Colonic mucosa (tissue), 4 donors: ENCODE data around the gene INPP4A. TPM values are rescaled to one million over a fixed set of nuclear protein-coding genes. Genes with fewer than 3 reads are reported as not detected.

Experiments
- DNase-seq: peaks from one replicate; pipeline ENCODE4 v3.0.0-alpha.2; 2020
- H3K27ac ChIP-seq: fragments of 200-600 bp; one replicate; pipeline ENCODE4 v1.8.0; 2021
- H3K27me3 ChIP-seq: fragments of 200-600 bp; one replicate; pipeline ENCODE4 v1.8.0; 2021
- H3K36me3 ChIP-seq: fragments of 200-600 bp; one replicate; pipeline ENCODE4 v1.8.0; 2021
- H3K4me1 ChIP-seq: fragments of 200-600 bp; one replicate; pipeline ENCODE4 v1.8.0; 2021; ENCODE audit warnings: mild to moderate bottlenecking
- H3K4me3 ChIP-seq: fragments of 200-600 bp; one replicate; pipeline ENCODE4 v1.8.0; 2021
- H3K9ac ChIP-seq, 2 donors: one replicate each; pipeline ENCODE4 v1.7.0; 2013; ENCODE audit warnings: control low read depth in 2 of 2, low read depth in 2 of 2, low read length in 2 of 2
- H3K9me3 ChIP-seq: fragments of 200-600 bp; one replicate; pipeline ENCODE4 v1.8.0; 2021
- CTCF ChIP-seq: fragments of 200-600 bp; IDR thresholded peaks from one replicate; pipeline ENCODE4 v1.8.0; 2022; ENCODE audit warnings: antibody characterized with exemption, mild to moderate bottlenecking
- intact Hi-C: fragments of 100-400 bp; cut with DNase I; formaldehyde crosslinking; loops from one replicate; pipeline ENCODE4 v1.14.1; 2022
- total RNA-seq, 2 donors: library from RNA; stranded (reverse); fragmentation: NEBNext Ultra II Directional in 1 of 2; extraction: Animal tissue kit (Norgen Biotek cat#: 25700) in 1 of 2; gene quantifications; one replicate each; pipeline ENCODE4 v1.2.1, GENCODE V29; 2021
- donor health status: healthy.
- donor health status: DM: no; HTN: no; CAD: no.
- donor health status: DM: no; HTN: no; CAD: no.

Gene INPP4A
- total RNA-seq, 2 donors from 2014 or later: 11.5 to 17.9 TPM

- H3K9me3 ChIP-seq: no peaks in the 10 kb centered on the region
- intact Hi-C loops: no loop called here
- no peaks in the 10 kb centered on the region for H3K4me1 ChIP-seq
- no peak for TF ChIP-seq CTCF
- no peak overlapping the region for H3K9ac ChIP-seq
- peak; percentile 6 for DNase-seq
- H3K27ac ChIP-seq: no peak overlapping the region
- no peaks in the 10 kb centered on the region for H3K36me3 ChIP-seq
- H3K4me3 ChIP-seq: no peak overlapping the region
- no peaks in the 10 kb centered on the region for H3K27me3 ChIP-seq
Observed at GRCh38 chr2:98582523-98582922, 137.9 kb downstream of the INPP4A start.

DNA sequence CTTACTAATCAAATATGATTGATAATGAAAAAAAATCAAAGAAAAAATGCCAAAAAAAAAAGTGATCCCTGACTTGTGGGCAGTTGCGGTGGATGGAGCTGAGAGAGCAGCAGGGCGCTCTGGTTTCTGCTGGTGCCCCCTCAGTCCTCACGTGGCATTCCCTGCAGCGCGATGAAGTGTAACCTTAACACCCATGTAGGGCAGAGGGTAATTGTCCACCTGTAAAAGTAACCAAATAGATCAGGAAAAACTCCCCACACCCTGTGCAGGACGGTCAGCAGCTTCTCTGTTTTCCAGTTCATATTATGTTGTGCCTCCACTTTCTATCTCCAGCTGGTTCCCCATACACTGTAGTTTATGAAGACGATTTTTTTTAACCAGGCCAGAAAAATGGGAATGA is 138.6 kb downstream of the INPP4A start:
- Histone ChIP-seq H3K9ac (no peak overlapping the region), H3K36me3 (no peaks in the 10 kb centered on the region), H3K27ac (no peak overlapping the region), H3K27me3 (no peaks in the 10 kb centered on the region), H3K4me3 (no peak overlapping the region), H3K9me3 (no peaks in the 10 kb centered on the region), H3K4me1 (no peaks in the 10 kb centered on the region)
- intact Hi-C loops: no loop called here
- TF ChIP-seq CTCF: no peak
- DNase-seq: peak; percentile 15

GRCh38 chr2:98583816-98584618 is 139.4 kb downstream of the INPP4A start:
- no peaks in the 10 kb centered on the region for H3K9me3 ChIP-seq
- H3K36me3 ChIP-seq: no peaks in the 10 kb centered on the region
- no peaks in the 10 kb centered on the region for H3K4me1 ChIP-seq
- TF ChIP-seq CTCF: no peak
- intact Hi-C loops: no loop called here
- no peak overlapping the region for H3K4me3 ChIP-seq
- no peak overlapping the region for H3K9ac ChIP-seq
- DNase-seq: peak; percentile 45
- peak overlapping the region; percentile 42 for H3K27ac ChIP-seq
- no peaks in the 10 kb centered on the region for H3K27me3 ChIP-seq

DNA sequence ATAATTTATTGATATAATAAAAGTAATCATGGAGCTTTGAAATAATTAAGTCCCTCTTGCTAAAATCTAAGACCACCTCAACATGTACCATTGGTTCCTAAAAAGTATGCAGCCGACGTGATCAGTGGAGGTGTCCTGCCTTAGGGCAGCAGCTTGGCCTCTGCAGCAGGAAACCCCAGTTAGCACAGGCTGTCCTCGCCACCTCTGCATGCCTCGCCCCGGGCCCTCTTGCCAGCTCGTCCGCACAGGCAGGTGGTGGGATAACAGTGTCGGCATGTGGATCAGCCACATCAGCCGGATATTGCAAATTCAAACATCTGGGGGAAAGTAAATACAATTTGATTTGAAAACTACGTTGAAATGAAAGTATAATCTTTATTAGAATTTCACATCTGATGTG is 140.7 kb downstream of the INPP4A start:
- intact Hi-C loops: no loop called here
- Histone ChIP-seq H3K36me3 (no peaks in the 10 kb centered on the region), H3K27me3 (no peaks in the 10 kb centered on the region), H3K4me1 (no peaks in the 10 kb centered on the region), H3K9me3 (no peaks in the 10 kb centered on the region), H3K27ac (no peak overlapping the region), H3K9ac (no peak overlapping the region), H3K4me3 (no peak overlapping the region)
- DNase-seq: no peak
- TF ChIP-seq CTCF: no peak

DNA sequence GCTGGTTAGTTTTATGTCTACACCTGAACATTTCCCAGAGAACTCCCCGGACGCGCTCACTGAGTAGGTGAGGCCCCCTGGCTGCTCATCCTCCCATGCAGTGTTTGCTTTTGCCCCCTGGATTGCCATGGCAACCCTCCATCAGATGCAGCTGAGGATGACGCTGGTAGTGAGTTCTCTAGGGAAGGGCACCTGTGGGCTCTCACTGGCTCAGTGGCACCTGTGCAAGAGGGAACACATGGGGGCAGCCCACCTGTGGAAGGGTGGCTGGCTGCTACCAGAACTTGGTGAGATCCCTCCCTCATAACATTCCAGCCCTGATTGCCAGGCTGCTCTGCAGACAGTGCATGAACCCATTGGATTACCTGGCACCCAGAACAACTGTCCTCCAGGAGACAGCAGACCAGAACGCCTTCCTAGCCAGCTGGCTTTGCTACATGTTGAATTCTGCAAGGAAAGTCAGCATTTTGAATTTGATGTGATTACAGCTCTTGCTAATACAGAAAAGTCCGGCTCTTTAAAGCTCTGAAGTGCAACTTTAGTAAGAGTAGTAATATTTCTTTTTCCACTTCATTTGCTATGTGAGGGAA is 142.0 kb downstream of the INPP4A start:
- DNase-seq: no peak
- no peaks in the 10 kb centered on the region for H3K27me3 ChIP-seq
- TF ChIP-seq CTCF: no peak
- H3K27ac ChIP-seq: no peak overlapping the region
- H3K4me1 ChIP-seq: no peaks in the 10 kb centered on the region
- intact Hi-C loops: no loop called here
- no peaks in the 10 kb centered on the region for H3K9me3 ChIP-seq
- no peaks in the 10 kb centered on the region for H3K36me3 ChIP-seq
- no peak overlapping the region for H3K4me3 ChIP-seq
- H3K9ac ChIP-seq: no peak overlapping the region
